GM10266 (cell line): Measurements from ENCODE around the gene TNFRSF25.

Source experiments
- DNase-seq: peaks from one replicate; pipeline ENCODE4 v3.0.0; 2012; ENCODE audit errors: extremely low spot score
- TF ChIP-seq, protein P1 (sequence below): IDR thresholded peaks from 2 replicates; pipeline ENCODE4 v1.5.1; 2012; ENCODE audit warnings: mild to moderate bottlenecking, low read depth; ENCODE audit not compliant: control insufficient read depth, insufficient read depth; ENCODE audit errors: missing control alignments

Gene TNFRSF25

DNA sequence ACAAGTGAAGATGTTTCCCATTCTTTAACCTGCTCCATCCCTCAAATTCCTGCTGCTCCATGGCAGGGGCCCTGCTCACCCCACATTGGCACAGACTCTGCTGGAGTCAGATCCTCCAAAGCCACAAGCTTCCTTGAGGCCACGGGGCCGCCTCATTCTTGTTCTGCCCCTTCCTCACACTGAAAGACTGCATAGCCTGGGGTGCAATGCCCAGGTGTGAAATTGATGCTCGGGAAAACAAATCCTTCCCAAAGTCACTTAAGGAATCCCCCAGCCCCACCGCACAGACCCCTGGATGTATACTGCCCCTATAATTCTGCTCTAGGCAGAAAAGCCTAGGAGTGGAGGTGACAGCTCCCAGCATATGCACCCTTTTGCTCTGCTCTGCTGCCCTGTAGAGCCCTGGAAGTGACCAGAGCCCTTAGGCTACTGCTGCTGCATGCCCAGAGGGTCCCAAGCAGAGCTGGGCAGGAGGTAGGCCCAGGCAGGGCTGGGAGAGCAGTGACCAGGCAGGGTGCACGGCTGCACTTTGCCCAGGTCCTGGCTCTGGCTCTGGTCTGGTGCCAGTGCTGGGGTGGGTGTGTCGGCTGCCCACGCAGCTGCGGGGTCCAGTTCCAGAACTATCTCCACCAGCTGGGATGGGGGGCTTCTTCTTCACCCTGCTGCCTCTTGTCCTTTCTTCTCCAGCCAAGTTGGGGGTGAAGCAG is 47.9 kb downstream of the TNFRSF25 start:
- no peak for DNase-seq
- TF ChIP-seq, protein P1, sequence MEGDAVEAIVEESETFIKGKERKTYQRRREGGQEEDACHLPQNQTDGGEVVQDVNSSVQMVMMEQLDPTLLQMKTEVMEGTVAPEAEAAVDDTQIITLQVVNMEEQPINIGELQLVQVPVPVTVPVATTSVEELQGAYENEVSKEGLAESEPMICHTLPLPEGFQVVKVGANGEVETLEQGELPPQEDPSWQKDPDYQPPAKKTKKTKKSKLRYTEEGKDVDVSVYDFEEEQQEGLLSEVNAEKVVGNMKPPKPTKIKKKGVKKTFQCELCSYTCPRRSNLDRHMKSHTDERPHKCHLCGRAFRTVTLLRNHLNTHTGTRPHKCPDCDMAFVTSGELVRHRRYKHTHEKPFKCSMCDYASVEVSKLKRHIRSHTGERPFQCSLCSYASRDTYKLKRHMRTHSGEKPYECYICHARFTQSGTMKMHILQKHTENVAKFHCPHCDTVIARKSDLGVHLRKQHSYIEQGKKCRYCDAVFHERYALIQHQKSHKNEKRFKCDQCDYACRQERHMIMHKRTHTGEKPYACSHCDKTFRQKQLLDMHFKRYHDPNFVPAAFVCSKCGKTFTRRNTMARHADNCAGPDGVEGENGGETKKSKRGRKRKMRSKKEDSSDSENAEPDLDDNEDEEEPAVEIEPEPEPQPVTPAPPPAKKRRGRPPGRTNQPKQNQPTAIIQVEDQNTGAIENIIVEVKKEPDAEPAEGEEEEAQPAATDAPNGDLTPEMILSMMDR, result no peak

DNA sequence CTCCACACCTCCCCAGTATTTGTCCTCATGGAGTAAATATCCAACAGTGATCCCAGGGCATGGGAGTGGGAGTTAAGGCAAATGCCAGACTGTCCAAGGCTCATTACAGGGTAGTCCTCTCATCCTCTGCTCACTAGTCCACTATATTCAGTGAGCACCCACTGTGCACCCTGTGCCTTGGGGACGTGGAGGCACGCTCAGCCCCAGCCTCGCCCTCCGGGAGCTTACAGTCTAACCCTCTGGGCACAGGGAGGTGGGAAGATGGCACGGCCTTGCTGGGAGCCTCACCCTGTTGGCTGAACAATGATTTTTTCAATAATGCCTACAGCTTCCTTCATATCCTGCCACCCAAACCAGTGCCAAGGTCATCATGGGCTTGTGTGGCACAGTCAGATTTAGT is 49.1 kb downstream of the TNFRSF25 start:
- TF ChIP-seq, protein P1, result no peak

DNA sequence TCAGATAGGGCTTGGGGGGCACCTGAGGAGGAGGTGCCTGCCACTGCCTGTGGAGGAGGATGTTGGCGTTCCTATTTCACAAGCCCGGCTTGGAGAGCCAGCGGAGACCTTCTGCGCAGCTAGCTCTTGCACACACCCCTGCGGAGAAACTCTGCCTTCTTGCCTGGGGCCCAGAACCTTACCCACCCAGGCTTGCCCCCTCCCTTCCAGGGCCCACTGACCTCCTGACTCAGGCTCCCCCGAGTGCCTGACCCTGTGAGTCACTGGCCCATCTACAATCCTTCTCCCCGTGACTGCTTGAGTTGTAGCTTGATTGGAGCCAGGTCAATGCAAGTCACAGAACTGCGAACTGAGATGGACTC is 49.7 kb downstream of the TNFRSF25 start:
- TF ChIP-seq, protein P1, result no peak

More for the DNA sequence above, 49.1 kb downstream of the TNFRSF25 start:
- DNase-seq, result no peak

DNA sequence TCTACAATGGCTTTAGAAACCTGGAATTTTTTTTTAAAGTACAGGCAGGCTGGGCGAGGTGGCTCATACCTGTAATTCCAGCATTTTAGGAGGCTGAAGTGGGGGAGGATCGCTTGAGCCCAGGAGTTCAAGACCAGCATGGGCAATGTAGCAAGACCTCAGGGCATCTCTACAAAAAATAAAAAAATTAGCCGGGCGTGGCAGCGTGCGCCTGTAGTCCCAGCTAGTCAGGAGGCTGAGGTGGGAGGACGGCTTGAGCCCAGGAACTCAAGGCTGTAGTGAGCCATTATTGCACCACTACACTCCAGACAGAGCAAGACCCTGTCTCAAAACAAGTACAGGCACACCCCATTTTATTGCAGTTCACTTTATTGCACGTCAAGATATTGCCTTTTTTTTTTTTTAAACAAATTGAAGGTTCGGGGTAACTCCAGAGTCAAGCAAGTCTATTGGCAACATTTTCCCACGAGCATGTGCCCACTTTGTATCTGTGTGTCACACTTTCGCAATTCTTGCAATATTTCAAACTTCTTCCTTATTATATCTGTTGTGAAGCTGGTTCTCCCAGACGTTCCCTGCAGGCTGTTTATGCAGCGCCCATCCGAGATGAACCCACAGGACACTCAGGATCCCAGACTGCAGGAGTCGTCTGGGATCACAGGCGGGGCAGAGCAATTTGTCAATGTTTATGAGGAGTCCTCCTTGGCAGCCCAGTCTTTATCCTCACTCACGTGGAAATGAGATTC is 50.9 kb downstream of the TNFRSF25 start:
- TF ChIP-seq, protein P1, result no peak
- no peak for DNase-seq

More for the DNA sequence above, 49.7 kb downstream of the TNFRSF25 start:
- DNase-seq, result no peak

DNA sequence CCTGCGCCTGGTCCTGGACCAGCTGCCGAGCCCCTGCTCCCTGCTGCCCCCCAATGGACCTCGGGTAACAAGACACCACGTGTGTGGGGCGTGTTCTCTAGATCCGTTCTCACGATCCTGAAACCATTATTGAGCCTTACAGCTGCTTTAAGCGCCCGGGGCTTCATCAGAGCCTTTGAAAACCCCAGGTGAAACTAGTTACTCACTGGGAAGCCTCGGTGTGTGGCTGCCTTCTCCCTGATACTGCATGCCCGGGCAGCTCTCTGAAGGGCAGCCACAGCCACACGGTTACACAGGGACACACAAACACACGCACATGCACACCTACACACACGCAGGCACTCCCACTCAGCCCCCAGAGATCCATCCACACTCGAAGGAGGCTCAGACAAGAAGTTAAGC is 51.5 kb downstream of the TNFRSF25 start:
- DNase-seq, result peak; percentile 85
- TF ChIP-seq, protein P1, result peak; percentile 58

DNA sequence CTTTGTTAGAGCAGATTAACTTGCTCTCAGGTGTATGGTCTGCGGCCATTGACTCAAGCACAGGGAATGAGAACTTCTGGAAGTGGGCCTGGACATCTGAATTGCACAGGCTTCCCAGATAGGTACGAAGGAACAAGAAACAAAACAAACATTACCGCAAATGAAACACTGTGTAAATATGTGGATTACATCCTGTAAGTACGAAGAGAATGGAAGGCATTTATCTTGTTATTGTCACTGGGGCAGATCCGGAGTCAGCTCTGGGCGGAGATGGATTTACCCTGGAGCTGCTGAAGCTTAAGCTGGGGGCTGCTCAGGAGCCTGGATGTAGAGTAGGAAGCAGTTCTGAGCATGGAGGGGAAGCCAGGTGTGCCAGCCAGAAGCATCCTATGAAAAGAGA is 53.1 kb downstream of the TNFRSF25 start:
- TF ChIP-seq, protein P1, result no peak
- DNase-seq, result no peak
